ENCODE results near the gene CLEC7A.
A peak's percentile ranks its signal among the peaks of the same experiment; 100 is the strongest.

Gene CLEC7A

GRCh38 chr12:10147714-10148403 is 17.9 kb upstream of the CLEC7A start:
- POLR2A ChIA-PET: no interaction called here
- CTCF ChIA-PET: interaction anchor here (0.6 to 2.2 kb wide), 2 partner anchors 53 to 397 kb away, joined by 4 to 10 read pairs; no protein-coding TSS in a partner anchor
- Histone ChIP-seq H3K36me3 (ENCODE audit: control insufficient read depth in 2 of 2, insufficient read depth in 1 of 2, low read length in 2 of 2) (no peaks in the 10 kb centered on the region), H3K4me1 (ENCODE audit: control insufficient read depth, insufficient read depth, low read length) (no peaks in the 10 kb centered on the region), H3K9me3 (ENCODE audit: control insufficient read depth, insufficient read depth, low read depth, low read length) (no peaks in the 10 kb centered on the region), H3K27ac (ENCODE audit: extremely low read depth, low read depth, low read length) (no peak overlapping the region), H3K4me3 (ENCODE audit: low read depth, low read length) (no peak overlapping the region)
- no peak for TF ChIP-seq ZNF248 (tag by site-specific recombination; IDR thresholded peaks at IDR 0.05)
- peak; percentile 72 for TF ChIP-seq ZNF146 (tag by site-specific recombination; IDR thresholded peaks at IDR 0.05)
- 0 out of 2 replicates have a peak, but pooled peaks have one; percentile 42 for TF ChIP-seq ZNF580 (tag by site-specific recombination; IDR thresholded peaks at IDR 0.05)
- no peak for TF ChIP-seq ZNF362 (tag by site-specific recombination; IDR thresholded peaks at IDR 0.05)
- no peak for TF ChIP-seq ZNF280D (tag by site-specific recombination; IDR thresholded peaks at IDR 0.05)

- no peaks in the 10 kb centered on the region for H3K4me1 ChIP-seq (ENCODE audit: control insufficient read depth, insufficient read depth, low read length)
- no peak overlapping the region for H3K4me3 ChIP-seq (ENCODE audit: low read depth, low read length)
- H3K27ac ChIP-seq (ENCODE audit: extremely low read depth, low read depth, low read length): no peak overlapping the region
- no peaks in the 10 kb centered on the region for H3K9me3 ChIP-seq (ENCODE audit: control insufficient read depth, insufficient read depth, low read depth, low read length)
- CTCF ChIA-PET: interaction anchor here (0.5 to 6.4 kb wide), 11 partner anchors 10 to 1571 kb away, joined by 3 to 74 read pairs (median 4); no protein-coding TSS in a partner anchor
- H3K36me3 ChIP-seq (ENCODE audit: control insufficient read depth in 2 of 2, insufficient read depth in 1 of 2, low read length in 2 of 2): no peaks in the 10 kb centered on the region
- POLR2A ChIA-PET: no interaction called here
- TF ChIP-seq ZNF362 (tag by site-specific recombination; IDR thresholded peaks at IDR 0.05) (no peak), ZNF48 (tag by site-specific recombination; IDR thresholded peaks at IDR 0.05) (no peak), ZNF785 (tag by site-specific recombination; IDR thresholded peaks at IDR 0.05) (no peak), ZNF202 (tag by site-specific recombination; IDR thresholded peaks at IDR 0.05; ENCODE audit: borderline replicate concordance) (no peak), ZSCAN18 (tag by site-specific recombination; IDR thresholded peaks at IDR 0.05) (no peak), ZNF23 (tag by site-specific recombination; IDR thresholded peaks at IDR 0.05; ENCODE audit: borderline replicate concordance) (no peak), KLF17 (tag by site-specific recombination; IDR thresholded peaks at IDR 0.05) (no peak), ZNF776 (tag by site-specific recombination; IDR thresholded peaks at IDR 0.05; ENCODE audit: borderline replicate concordance) (no peak), BCL11A (tag by site-specific recombination; IDR thresholded peaks at IDR 0.05; ENCODE audit: low read depth) (no peak), ZFHX2 (tag by site-specific recombination; conservative IDR thresholded peaks at IDR 0.05) (no peak), ZNF140 (tag by site-specific recombination; IDR thresholded peaks at IDR 0.05) (no peak), ZNF561 (tag by site-specific recombination; IDR thresholded peaks at IDR 0.05; ENCODE audit: borderline replicate concordance) (no peak), ZNF391 (tag by site-specific recombination; IDR thresholded peaks at IDR 0.05; ENCODE audit: borderline replicate concordance, low read depth) (no peak), ZNF133 (tag by site-specific recombination; IDR thresholded peaks at IDR 0.05) (no peak), BCL11B (tag by site-specific recombination; IDR thresholded peaks at IDR 0.05; ENCODE audit: low read depth) (no peak), ATF2 (tag by site-specific recombination; IDR thresholded peaks at IDR 0.05; ENCODE audit: low read depth) (no peak)
Observed at GRCh38 chr12:10142976-10143589, 13.1 kb upstream of the CLEC7A start.
